ENCODE results near the gene PRSS48.

Gene PRSS48

DNA sequence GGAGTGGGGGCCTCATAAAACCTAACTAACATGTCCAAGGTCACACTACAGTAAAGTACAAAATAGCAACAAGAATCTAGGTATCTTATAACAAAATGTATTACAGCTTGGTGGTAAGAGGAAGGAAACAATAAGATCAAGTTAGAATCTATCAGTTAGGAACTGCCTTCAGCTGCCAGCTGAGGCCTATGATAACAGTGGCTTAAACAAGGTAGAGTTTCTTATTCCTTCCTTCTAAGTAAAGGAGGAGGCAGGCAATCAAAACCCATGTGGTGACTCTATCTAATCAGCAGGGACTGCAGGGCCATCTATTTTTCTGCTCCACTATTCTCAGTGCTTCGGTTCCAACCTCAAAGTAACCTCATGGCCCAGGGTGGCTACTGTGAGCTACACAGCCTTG is 37.5 kb downstream of the PRSS48 start:
- Histone ChIP-seq H3K4me3 (ENCODE audit: low read length) (no peak overlapping the region), H3K4me1 (ENCODE audit: low read length) (no peaks in the 10 kb centered on the region), H2AFZ (ENCODE audit: low read depth, low read length) (no peak overlapping the region), H3K4me2 (ENCODE audit: low read length) (no peak overlapping the region), H3K36me3 (replicated peaks; ENCODE audit: low read depth, low read length) (no peaks in the 10 kb centered on the region), H3K79me2 (ENCODE audit: low read length) (no peaks in the 10 kb centered on the region), H3K9ac (ENCODE audit: low read length) (no peak overlapping the region), H4K20me1 (ENCODE audit: insufficient read depth, low read length) (no peaks in the 10 kb centered on the region), H3K9me3 (ENCODE audit: insufficient read depth, low read length) (no peaks in the 10 kb centered on the region), H3K27me3 (ENCODE audit: low read depth, low read length) (no peaks in the 10 kb centered on the region), H3K27ac (ENCODE audit: low read length) (no peak overlapping the region)
- TF ChIP-seq, protein P1, sequence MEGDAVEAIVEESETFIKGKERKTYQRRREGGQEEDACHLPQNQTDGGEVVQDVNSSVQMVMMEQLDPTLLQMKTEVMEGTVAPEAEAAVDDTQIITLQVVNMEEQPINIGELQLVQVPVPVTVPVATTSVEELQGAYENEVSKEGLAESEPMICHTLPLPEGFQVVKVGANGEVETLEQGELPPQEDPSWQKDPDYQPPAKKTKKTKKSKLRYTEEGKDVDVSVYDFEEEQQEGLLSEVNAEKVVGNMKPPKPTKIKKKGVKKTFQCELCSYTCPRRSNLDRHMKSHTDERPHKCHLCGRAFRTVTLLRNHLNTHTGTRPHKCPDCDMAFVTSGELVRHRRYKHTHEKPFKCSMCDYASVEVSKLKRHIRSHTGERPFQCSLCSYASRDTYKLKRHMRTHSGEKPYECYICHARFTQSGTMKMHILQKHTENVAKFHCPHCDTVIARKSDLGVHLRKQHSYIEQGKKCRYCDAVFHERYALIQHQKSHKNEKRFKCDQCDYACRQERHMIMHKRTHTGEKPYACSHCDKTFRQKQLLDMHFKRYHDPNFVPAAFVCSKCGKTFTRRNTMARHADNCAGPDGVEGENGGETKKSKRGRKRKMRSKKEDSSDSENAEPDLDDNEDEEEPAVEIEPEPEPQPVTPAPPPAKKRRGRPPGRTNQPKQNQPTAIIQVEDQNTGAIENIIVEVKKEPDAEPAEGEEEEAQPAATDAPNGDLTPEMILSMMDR (IDR thresholded peaks at IDR 0.05; ENCODE audit: low read depth, low read length) = no peak
- TF ChIP-seq EZH2phosphoT487 (IDR thresholded peaks at IDR 0.05; ENCODE audit: low read depth) = no peak

DNA sequence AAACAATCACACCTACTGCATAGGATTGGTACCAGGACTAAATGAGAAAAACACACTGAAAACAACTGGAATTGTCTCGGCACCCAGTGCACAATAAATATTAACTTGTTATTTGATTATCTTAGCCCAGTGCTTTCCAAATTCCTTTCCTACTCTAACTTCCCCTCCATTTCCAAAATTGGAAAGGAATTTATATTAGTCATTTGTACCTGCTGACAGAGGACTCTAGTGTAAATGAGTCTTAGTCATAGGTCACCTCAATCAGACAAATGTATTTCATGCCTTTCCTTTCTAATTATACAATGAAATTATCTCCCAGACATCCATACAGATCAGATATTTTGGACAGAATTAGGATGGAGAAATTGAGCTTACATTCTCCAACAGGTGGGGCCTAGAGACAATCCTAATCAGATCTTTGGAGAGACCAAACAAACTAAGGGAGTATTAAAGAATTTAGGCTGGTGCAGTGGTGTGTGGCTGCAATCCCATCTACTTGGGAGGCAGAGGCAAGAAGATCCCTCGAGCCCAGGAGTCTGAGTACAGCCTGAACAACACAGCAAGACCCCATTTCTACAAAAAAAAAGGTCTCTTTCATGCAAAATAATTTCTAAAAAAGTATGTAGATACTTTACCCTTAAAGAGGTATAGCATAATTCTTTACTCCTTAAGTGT is 38.4 kb downstream of the PRSS48 start:
- Histone ChIP-seq H4K20me1 (ENCODE audit: insufficient read depth, low read length) (no peaks in the 10 kb centered on the region), H3K4me2 (ENCODE audit: low read length) (no peak overlapping the region), H3K9me3 (ENCODE audit: insufficient read depth, low read length) (no peaks in the 10 kb centered on the region), H3K27me3 (ENCODE audit: low read depth, low read length) (no peaks in the 10 kb centered on the region), H3K4me3 (ENCODE audit: low read length) (no peak overlapping the region), H3K79me2 (ENCODE audit: low read length) (no peaks in the 10 kb centered on the region), H2AFZ (ENCODE audit: low read depth, low read length) (no peak overlapping the region), H3K27ac (ENCODE audit: low read length) (no peak overlapping the region), H3K4me1 (ENCODE audit: low read length) (no peaks in the 10 kb centered on the region), H3K36me3 (replicated peaks; ENCODE audit: low read depth, low read length) (no peaks in the 10 kb centered on the region), H3K9ac (ENCODE audit: low read length) (no peak overlapping the region)
- TF ChIP-seq, protein P1 (IDR thresholded peaks at IDR 0.05; ENCODE audit: low read depth, low read length) = no peak
- TF ChIP-seq EZH2phosphoT487 (IDR thresholded peaks at IDR 0.05; ENCODE audit: low read depth) = no peak

DNA sequence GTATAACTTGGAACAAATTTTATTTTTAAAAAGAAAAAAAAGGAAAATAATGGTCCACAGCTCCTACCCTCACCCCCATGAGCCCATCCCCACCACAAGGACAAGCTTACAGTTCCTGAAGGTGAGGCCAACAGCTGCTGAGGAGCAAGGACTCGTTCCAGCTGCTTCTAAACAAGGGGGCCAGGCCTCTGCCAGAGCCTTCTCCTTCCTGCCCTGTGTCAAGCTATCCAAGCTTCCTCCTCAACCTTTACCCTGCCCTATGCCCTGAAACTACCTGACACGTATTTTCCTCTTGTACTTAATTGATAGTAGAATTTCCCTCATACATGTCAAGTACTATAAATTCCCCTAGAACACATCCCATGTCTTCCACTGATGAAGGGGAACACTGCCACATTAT is 39.7 kb downstream of the PRSS48 start:
- H3K79me2 ChIP-seq (ENCODE audit: low read length) = no peaks in the 10 kb centered on the region
- H3K4me3 ChIP-seq (ENCODE audit: low read length) = no peak overlapping the region
- no peaks in the 10 kb centered on the region for H3K36me3 ChIP-seq (replicated peaks; ENCODE audit: low read depth, low read length)
- no peaks in the 10 kb centered on the region for H4K20me1 ChIP-seq (ENCODE audit: insufficient read depth, low read length)
- no peak for TF ChIP-seq EZH2phosphoT487 (IDR thresholded peaks at IDR 0.05; ENCODE audit: low read depth)
- TF ChIP-seq, protein P1 (IDR thresholded peaks at IDR 0.05; ENCODE audit: low read depth, low read length) = no peak
- no peak overlapping the region for H2AFZ ChIP-seq (ENCODE audit: low read depth, low read length)
- H3K27ac ChIP-seq (ENCODE audit: low read length) = no peak overlapping the region
- H3K4me1 ChIP-seq (ENCODE audit: low read length) = no peaks in the 10 kb centered on the region
- no peaks in the 10 kb centered on the region for H3K27me3 ChIP-seq (ENCODE audit: low read depth, low read length)
- no peak overlapping the region for H3K9ac ChIP-seq (ENCODE audit: low read length)
- H3K9me3 ChIP-seq (ENCODE audit: insufficient read depth, low read length) = no peaks in the 10 kb centered on the region
- H3K4me2 ChIP-seq (ENCODE audit: low read length) = no peak overlapping the region

DNA sequence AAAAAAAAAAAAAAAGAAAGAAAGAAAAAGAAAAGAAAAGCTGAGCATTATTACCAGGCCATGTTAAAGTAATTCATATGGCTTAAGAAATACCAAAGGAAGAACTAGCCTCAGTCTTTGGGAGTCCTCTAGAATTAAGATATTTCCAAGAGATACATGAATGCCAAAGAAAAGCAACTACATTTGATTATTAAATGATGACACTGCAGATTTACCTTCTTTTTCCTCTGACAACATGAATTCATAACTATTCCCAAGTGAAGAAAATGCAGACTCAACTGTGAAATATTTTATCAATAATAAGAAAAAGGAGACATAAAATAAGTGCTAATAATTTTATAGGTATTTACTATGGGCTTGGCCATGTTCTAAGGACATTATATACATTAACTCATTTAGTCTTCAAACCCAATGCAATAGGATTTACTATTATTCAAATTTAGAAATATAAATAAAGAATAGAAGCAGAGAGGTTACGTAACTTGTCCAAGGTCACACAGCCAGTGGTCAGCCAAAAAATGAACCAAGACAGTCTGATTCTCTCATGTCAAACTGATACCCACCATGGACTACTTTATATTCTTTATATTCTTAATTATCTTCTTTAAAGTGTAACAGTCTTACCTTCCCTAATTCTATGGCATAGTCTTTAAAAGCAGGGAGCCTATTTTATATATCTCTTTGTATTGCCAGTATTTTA is 41.5 kb downstream of the PRSS48 start:
- H3K79me2 ChIP-seq (ENCODE audit: low read length) = no peaks in the 10 kb centered on the region
- TF ChIP-seq EZH2phosphoT487 (IDR thresholded peaks at IDR 0.05; ENCODE audit: low read depth) = no peak
- TF ChIP-seq, protein P1 (IDR thresholded peaks at IDR 0.05; ENCODE audit: low read depth, low read length) = no peak

More for the DNA sequence above, 41.5 kb downstream of the PRSS48 start:
- H3K36me3 ChIP-seq (replicated peaks; ENCODE audit: low read depth, low read length) = no peaks in the 10 kb centered on the region
- no peak overlapping the region for H3K4me3 ChIP-seq (ENCODE audit: low read length)
- no peak overlapping the region for H2AFZ ChIP-seq (ENCODE audit: low read depth, low read length)
- H4K20me1 ChIP-seq (ENCODE audit: insufficient read depth, low read length) = no peaks in the 10 kb centered on the region
- no peaks in the 10 kb centered on the region for H3K9me3 ChIP-seq (ENCODE audit: insufficient read depth, low read length)
- H3K27ac ChIP-seq (ENCODE audit: low read length) = no peak overlapping the region
- no peaks in the 10 kb centered on the region for H3K27me3 ChIP-seq (ENCODE audit: low read depth, low read length)
- H3K4me2 ChIP-seq (ENCODE audit: low read length) = no peak overlapping the region
- no peak overlapping the region for H3K9ac ChIP-seq (ENCODE audit: low read length)
- H3K4me1 ChIP-seq (ENCODE audit: low read length) = no peaks in the 10 kb centered on the region

All from OCI-LY3 (cell line).